Stimulated activated CD4-positive, alpha-beta T cell treated with anti-CD3 and anti-CD28 coated beads, Interleukin-4, amount 100 ng/mL, for 48 hours (primary cell): Measurements from ENCODE around the gene SCAMP5.

Source experiments
- DNase-seq, 2 donors: peaks; one replicate each; pipeline ENCODE4 v3.0.0-alpha.2; 2020; ENCODE audit warnings: low read depth in 2 of 2

The SCAMP5 gene

DNA sequence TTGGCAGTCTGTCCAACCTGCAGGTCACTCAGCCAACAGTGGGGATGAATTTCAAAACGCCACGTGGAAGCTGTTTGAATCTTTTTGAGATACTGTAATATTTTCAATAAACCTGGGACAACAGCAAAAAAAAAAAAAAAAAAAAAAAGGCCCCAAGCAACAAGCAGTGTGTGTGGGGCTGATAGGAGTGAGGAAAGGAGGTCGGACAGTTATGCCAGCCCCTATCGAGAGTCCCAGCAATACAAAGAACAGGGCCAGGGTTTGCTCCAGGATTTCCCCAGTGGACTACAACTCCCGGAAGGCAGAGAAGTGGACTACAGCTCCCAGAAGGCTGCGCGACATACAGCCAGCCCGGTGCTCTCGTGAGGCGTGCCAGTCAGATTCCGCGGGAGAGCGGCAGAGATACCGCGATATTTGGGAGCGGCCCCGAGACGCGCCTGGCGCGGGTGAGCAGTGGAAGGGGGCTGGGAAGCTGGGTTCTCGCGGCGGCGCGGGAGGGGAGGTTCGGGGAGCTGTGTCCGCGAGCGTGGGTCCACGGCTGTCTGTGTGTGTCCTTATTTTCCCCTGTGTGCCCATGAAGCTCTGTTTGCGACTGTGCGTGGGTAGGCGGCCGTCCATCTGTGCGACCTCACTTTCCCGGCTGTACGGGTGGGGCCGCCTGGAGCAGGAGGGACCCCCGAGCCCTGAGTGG is 28.0 kb downstream of the SCAMP5 start, which contains the start of gene PPCDC:
PPCDC (plus strand) TSS at position 410 of the 691 bp plus-strand sequence. CDS start 4,729 bp downstream, outside the sequence.
- peak; percentile 91 to 94 for DNase-seq

- no peak for DNase-seq
These were observed 28.7 kb downstream of the SCAMP5 start for GRCh38 chr15:75023872-75024636.

- no peak for DNase-seq
These were observed 29.7 kb downstream of the SCAMP5 start for GRCh38 chr15:75025107-75025506.

- DNase-seq: no peak
These were observed 30.3 kb downstream of the SCAMP5 start for GRCh38 chr15:75025548-75026260.

- DNase-seq: no peak
These were observed 32.2 kb downstream of the SCAMP5 start for GRCh38 chr15:75027551-75027950.

- no peak for DNase-seq
These were observed 33.6 kb downstream of the SCAMP5 start for GRCh38 chr15:75028991-75029377.

- DNase-seq: peak; percentile 84 to 90
These were observed 34.1 kb downstream of the SCAMP5 start for GRCh38 chr15:75029378-75030022.

GRCh38 chr15:75030023-75030413 is 34.7 kb downstream of the SCAMP5 start:
- DNase-seq: no peak

- DNase-seq: no peak
These were observed 35.1 kb downstream of the SCAMP5 start for GRCh38 chr15:75030424-75030823.

GRCh38 chr15:75031848-75032247 is 36.5 kb downstream of the SCAMP5 start:
- no peak for DNase-seq

GRCh38 chr15:75032395-75032794 is 37.0 kb downstream of the SCAMP5 start:
- DNase-seq: no peak

DNA sequence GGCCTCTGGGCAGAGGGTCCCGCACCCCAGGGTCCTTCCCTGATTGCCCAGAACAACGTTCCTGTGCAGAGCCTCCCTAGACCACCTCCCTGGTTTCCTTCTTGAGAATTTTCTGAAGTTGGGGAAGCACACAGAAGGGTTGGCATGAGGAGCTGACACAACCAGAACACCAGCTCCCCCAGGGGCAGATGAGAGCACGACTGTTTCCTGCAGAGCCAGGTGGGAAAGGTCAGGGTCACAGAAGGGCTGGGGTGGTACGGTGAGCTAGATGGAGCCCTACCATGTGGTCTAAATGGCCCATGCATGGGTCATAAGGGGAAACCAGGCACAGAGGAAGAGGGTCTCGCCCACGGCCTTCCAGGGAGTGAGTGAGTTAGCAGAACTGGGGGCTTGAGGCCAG is 38.4 kb downstream of the SCAMP5 start:
- DNase-seq: no peak

DNA sequence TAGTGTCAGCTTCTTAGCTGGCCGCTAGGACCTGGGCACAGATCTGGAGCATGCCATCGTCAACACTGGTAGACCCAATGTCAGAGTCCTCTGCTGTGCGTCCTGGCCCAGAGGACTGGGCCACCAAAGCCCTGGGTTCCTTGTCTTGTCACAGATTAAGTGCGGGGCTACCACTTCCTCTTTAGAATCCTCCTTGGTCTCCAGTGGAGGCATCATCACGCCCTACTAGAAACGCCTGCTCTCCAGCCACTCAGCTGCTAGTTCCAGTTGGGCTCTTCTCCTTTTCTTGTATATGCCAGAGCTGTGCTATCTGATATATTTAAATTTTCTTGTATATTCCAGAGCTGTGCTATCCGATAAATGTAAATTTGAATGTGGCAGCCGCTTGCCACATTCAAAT is 39.3 kb downstream of the SCAMP5 start:
- no peak for DNase-seq

- DNase-seq: no peak
These were observed 40.9 kb downstream of the SCAMP5 start for GRCh38 chr15:75036212-75036616.

- no peak for DNase-seq
These were observed 42.3 kb downstream of the SCAMP5 start for GRCh38 chr15:75037685-75038084.

DNA sequence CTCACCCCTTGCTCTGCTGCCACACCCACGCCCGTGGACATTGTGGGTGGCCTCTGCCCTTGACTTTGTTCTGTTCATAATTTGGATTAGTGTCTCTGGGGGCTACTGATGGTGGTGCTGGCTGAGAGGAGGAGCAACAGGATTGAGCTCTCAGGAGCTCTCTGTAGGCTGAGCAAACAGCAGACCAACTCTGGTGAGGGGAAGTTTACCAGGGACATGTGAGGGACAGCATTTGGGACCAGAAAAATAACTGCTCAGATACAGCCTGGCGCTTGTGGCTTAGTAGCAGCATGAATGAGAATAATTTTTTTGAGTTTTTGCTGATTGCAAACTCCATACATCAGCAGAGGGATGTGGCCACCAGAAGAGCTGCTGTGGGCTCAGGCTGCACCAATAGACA is 42.9 kb downstream of the SCAMP5 start:
- DNase-seq: no peak

- DNase-seq: peak; percentile 18 to 36
These were observed 47.6 kb downstream of the SCAMP5 start for GRCh38 chr15:75042730-75043508.

- DNase-seq: no peak
These were observed 48.3 kb downstream of the SCAMP5 start for GRCh38 chr15:75043509-75044257.

DNA sequence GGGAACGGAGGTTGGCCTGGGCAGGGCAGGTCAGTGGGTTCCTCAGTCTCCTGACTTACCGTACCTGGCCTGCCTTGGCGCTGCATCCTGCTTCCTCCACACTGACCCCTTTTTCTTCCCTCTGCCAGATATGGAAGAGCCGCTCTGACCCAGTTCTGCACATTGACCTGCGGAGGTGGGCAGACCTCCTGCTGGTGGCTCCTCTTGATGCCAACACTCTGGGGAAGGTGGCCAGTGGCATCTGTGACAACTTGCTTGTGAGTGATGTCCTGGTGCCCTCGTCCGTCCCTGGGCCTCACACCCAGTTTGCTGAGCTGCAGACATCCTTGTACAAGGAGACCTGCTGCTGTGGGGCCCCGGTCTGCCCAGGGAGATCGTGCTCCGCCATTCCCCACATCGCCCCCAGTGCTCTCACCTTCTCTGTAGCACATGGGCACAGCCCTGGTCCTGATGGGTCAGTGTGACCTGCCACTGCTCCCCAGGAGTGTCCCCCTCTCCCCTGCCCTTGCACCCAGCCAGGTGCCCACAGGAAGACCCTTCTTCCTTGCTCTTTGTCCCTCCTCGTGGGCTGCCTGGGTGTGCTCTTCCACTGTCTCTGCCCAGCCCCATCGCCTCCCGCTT is 49.0 kb downstream of the SCAMP5 start:
- no peak for DNase-seq
